Epithelial cell of proximal tubule (primary cell): ENCODE data around the gene FAM107B. TPM values are rescaled to one million over a fixed set of nuclear protein-coding genes. Genes with fewer than 3 reads are reported as not detected.
"Not testable (repeated sequence)": the region's sequence is repeated elsewhere in the genome, so short reads cannot be mapped to it uniquely, and the experiment has no call there.

Experiments used
- DNase-seq: peaks from one replicate; pipeline ENCODE4 v3.0.0-alpha.2; 2011; ENCODE audit warnings: low read depth
- H3K4me3 ChIP-seq: 2 replicates; pipeline ENCODE4 v1.5.1; 2011; ENCODE audit warnings: low read depth, mild to moderate bottlenecking, low read length
- CTCF ChIP-seq: conservative IDR thresholded peaks from 2 replicates; pipeline ENCODE4 v1.5.1; 2012; ENCODE audit warnings: low read depth, mild to moderate bottlenecking, low read length
- total RNA-seq: library from RNA; depleted of rRNA; stranded (reverse); fragments of >200 nt; gene quantifications from 2 replicates; pipeline ENCODE4 v1.2.3, GENCODE V29; 2015

Gene FAM107B
- total RNA-seq, 1 donor from 2014 or later = 46.0 TPM

GRCh38 chr10:14660831-14661230 lies 113.9 kb downstream of the FAM107B start:
- no peak for TF ChIP-seq CTCF
- DNase-seq = no peak
- H3K4me3 ChIP-seq = no peak overlapping the region

- no peak for TF ChIP-seq CTCF
- H3K4me3 ChIP-seq = no peak overlapping the region
- no peak for DNase-seq
Observed at GRCh38 chr10:14659626-14660196, 115.0 kb downstream of the FAM107B start.

- not testable (repeated sequence) for H3K4me3 ChIP-seq, DNase-seq
Observed at GRCh38 chr10:14659137-14659536, 115.6 kb downstream of the FAM107B start.

- peak; percentile 99 for DNase-seq
- no peak for TF ChIP-seq CTCF
- no peak overlapping the region for H3K4me3 ChIP-seq
Observed at GRCh38 chr10:14658331-14659127, 116.2 kb downstream of the FAM107B start.

GRCh38 chr10:14656052-14656730 lies 118.5 kb downstream of the FAM107B start:
- no peak for TF ChIP-seq CTCF
- no peak overlapping the region for H3K4me3 ChIP-seq
- no peak for DNase-seq

- DNase-seq = no peak
- H3K4me3 ChIP-seq = no peak overlapping the region
- TF ChIP-seq CTCF = no peak
Observed at GRCh38 chr10:14654821-14655382, 119.8 kb downstream of the FAM107B start.
